Dendritic cell treated with granulocyte-macrophage colony-stimulating factor and Interleukin-4, amounts not matched to agents 40 ng/mL and 50 ng/mL, for 4 days (primary cell): ENCODE data around the gene CALHM5.

ENCODE experiments used
- H3K27ac Mint-ChIP-seq: one replicate; pipeline ENCODE4 v1.8.0; 2022; ENCODE audit warnings: mild to moderate bottlenecking, mixed read lengths
- H3K27me3 Mint-ChIP-seq: one replicate; pipeline ENCODE4 v1.8.0; 2022; ENCODE audit warnings: mild to moderate bottlenecking, mixed read lengths
- H3K36me3 Mint-ChIP-seq: one replicate; pipeline ENCODE4 v1.8.0; 2022; ENCODE audit warnings: low read depth, mixed read lengths
- H3K4me1 Mint-ChIP-seq: one replicate; pipeline ENCODE4 v1.8.0; 2022; ENCODE audit warnings: low read depth, mixed read lengths
- H3K4me3 Mint-ChIP-seq: one replicate; pipeline ENCODE4 v1.8.0; 2022; ENCODE audit warnings: mild to moderate bottlenecking, moderate library complexity, mixed read lengths
- H3K9me3 Mint-ChIP-seq: one replicate; pipeline ENCODE4 v1.8.0; 2022; ENCODE audit warnings: mixed read lengths
- intact Hi-C: fragments of 100-400 bp; cut with micrococcal nuclease; formaldehyde crosslinking; loops from one replicate; pipeline ENCODE4 v1.15.0; 2022

Gene CALHM5

GRCh38 chr6:116545651-116546050, 34.2 kb downstream of the CALHM5 start, which contains the start of gene TRAPPC3L:
TRAPPC3L (minus strand) TSS chr6:116545684; CDS start chr6:116545514, 170 bp downstream.
- no peak within 1 kb of the TSS for H3K4me3 Mint-ChIP-seq
- no peak within 1 kb of the TSS for H3K27ac Mint-ChIP-seq
- H3K4me1 Mint-ChIP-seq, result peaks cover 4% of the 10 kb centered on the region
- H3K36me3 Mint-ChIP-seq, result no peaks in the 10 kb centered on the region
- peaks cover 4% of the 10 kb centered on the region for H3K27me3 Mint-ChIP-seq
- H3K9me3 Mint-ChIP-seq, result no peaks in the 10 kb centered on the region
- intact Hi-C loops, result no loop called here

DNA sequence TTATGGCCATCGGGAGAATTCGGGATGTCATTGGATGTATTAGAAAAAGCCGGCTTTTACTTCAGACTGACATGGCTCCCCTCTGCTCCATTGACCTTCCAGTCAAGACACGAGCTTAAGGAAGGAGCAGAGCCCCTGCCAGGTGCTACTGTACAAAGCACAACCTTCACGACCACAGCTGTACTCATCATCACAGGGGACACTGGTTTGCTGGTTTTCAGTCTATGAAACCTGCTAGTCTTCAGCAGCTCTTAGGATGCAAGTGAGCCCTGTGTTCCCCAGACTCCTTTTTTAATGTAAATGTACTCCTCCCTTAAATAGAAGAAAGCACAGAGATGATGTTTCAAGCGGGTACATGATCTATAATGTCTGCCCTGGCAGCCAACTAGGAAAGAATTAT, 35.9 kb downstream of the CALHM5 start:
- intact Hi-C loops, result no loop called here
- Mint-ChIP-seq H3K4me1 (peaks cover 5% of the 10 kb centered on the region), H3K4me3 (no peak overlapping the region), H3K9me3 (no peaks in the 10 kb centered on the region), H3K27me3 (peaks cover 1% of the 10 kb centered on the region), H3K36me3 (no peaks in the 10 kb centered on the region), H3K27ac (no peak overlapping the region)

GRCh38 chr6:116550796-116551195, 39.4 kb downstream of the CALHM5 start:
- no peaks in the 10 kb centered on the region for H3K9me3 Mint-ChIP-seq
- no peak overlapping the region for H3K4me3 Mint-ChIP-seq
- H3K27ac Mint-ChIP-seq, result no peak overlapping the region
- intact Hi-C loops, result no loop called here
- peaks cover 3% of the 10 kb centered on the region for H3K27me3 Mint-ChIP-seq
- peaks cover 5% of the 10 kb centered on the region for H3K4me1 Mint-ChIP-seq
- H3K36me3 Mint-ChIP-seq, result no peaks in the 10 kb centered on the region

- intact Hi-C loops, result no loop called here
- Mint-ChIP-seq H3K4me1 (peaks cover 5% of the 10 kb centered on the region), H3K27me3 (peaks cover 3% of the 10 kb centered on the region), H3K36me3 (no peaks in the 10 kb centered on the region), H3K4me3 (no peak within 1 kb of the TSS), H3K9me3 (no peaks in the 10 kb centered on the region), H3K27ac (no peak within 1 kb of the TSS)
Observed at GRCh38 chr6:116553451-116553850, 42.0 kb downstream of the CALHM5 start, which contains the start of gene CALHM4. CALHM4 (plus strand) TSS chr6:116553751; CDS start chr6:116553794, 43 bp downstream.

- H3K4me3 Mint-ChIP-seq, result no peak overlapping the region
- no peaks in the 10 kb centered on the region for H3K4me1 Mint-ChIP-seq
- peaks cover 3% of the 10 kb centered on the region for H3K27me3 Mint-ChIP-seq
- intact Hi-C loops, result no loop called here
- H3K27ac Mint-ChIP-seq, result no peak overlapping the region
- no peaks in the 10 kb centered on the region for H3K36me3 Mint-ChIP-seq
- H3K9me3 Mint-ChIP-seq, result no peaks in the 10 kb centered on the region
Observed at GRCh38 chr6:116556065-116556464, 44.6 kb downstream of the CALHM5 start.

- H3K27me3 Mint-ChIP-seq, result peaks cover 3% of the 10 kb centered on the region
- H3K27ac Mint-ChIP-seq, result no peak overlapping the region
- H3K4me1 Mint-ChIP-seq, result no peaks in the 10 kb centered on the region
- no peak overlapping the region for H3K4me3 Mint-ChIP-seq
- H3K36me3 Mint-ChIP-seq, result no peaks in the 10 kb centered on the region
- no peaks in the 10 kb centered on the region for H3K9me3 Mint-ChIP-seq
- intact Hi-C loops, result no loop called here
Observed at GRCh38 chr6:116556814-116557415, 45.5 kb downstream of the CALHM5 start.

DNA sequence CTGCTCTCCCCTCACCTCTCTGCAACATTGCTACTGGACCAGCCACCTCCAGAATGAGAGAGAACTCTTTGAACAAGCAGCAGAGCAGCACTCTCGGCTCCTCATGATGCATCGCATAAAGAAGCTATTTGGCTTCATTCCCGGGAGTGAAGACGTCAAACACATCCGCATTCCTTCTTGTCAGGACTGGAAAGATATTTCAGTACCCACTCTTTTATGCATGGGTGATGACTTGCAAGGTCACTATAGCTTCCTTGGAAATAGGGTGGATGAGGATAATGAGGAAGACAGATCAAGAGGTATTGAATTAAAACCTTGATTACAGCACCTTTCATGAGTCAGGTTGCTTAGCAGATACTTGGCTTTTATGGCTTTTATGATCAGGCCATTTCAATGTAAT, 46.5 kb downstream of the CALHM5 start:
- Mint-ChIP-seq H3K4me1 (no peaks in the 10 kb centered on the region), H3K27ac (no peak overlapping the region), H3K27me3 (peaks cover 6% of the 10 kb centered on the region), H3K36me3 (no peaks in the 10 kb centered on the region), H3K4me3 (no peak overlapping the region), H3K9me3 (no peaks in the 10 kb centered on the region)
- intact Hi-C loops, result no loop called here

- H3K27me3 Mint-ChIP-seq, result peaks cover 7% of the 10 kb centered on the region
- H3K36me3 Mint-ChIP-seq, result no peaks in the 10 kb centered on the region
- H3K27ac Mint-ChIP-seq, result no peak overlapping the region
- H3K4me1 Mint-ChIP-seq, result peaks cover 4% of the 10 kb centered on the region
- intact Hi-C loops, result loop anchor here (2.0 kb wide), 1 partner anchor 341 kb away; no protein-coding TSS in a partner anchor
- no peaks in the 10 kb centered on the region for H3K9me3 Mint-ChIP-seq
- H3K4me3 Mint-ChIP-seq, result no peak overlapping the region
Observed at GRCh38 chr6:116560130-116560529, 48.7 kb downstream of the CALHM5 start.

- Mint-ChIP-seq H3K27ac (no peak overlapping the region), H3K4me3 (no peak overlapping the region)
Observed at GRCh38 chr6:116561377-116562018, 50.1 kb downstream of the CALHM5 start.

DNA sequence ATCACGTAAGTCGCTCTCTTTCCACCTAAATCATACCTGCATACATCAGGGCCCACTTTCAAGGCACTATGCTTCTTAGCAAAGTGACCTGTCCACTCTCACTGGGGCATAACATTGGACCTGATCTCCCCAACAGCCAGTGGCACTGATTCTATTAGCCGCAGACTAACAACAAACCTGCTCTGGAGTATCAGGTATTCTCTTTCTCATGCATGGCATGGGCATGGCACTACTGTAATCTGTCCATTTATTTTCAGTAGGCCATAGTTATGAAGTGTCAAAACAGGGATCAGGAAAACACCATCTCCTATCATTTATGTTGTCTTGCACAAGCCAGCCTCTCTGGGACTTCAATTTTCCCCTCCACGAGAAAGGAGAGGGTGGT, 50.6 kb downstream of the CALHM5 start:
- no peak overlapping the region for H3K4me3 Mint-ChIP-seq
- H3K27me3 Mint-ChIP-seq, result peaks cover 13% of the 10 kb centered on the region
- H3K4me1 Mint-ChIP-seq, result peaks cover 5% of the 10 kb centered on the region
- peaks cover 7% of the 10 kb centered on the region for H3K9me3 Mint-ChIP-seq
- H3K36me3 Mint-ChIP-seq, result no peaks in the 10 kb centered on the region
- intact Hi-C loops, result no loop called here
- no peak overlapping the region for H3K27ac Mint-ChIP-seq

More at GRCh38 chr6:116561377-116562018, 50.1 kb downstream of the CALHM5 start:
- intact Hi-C loops, result loop anchor here (1.0 to 2.0 kb wide), 2 partner anchors 293 to 343 kb away; no protein-coding TSS in a partner anchor
- H3K36me3 Mint-ChIP-seq, result no peaks in the 10 kb centered on the region
- H3K9me3 Mint-ChIP-seq, result peaks cover 2% of the 10 kb centered on the region
- peaks cover 13% of the 10 kb centered on the region for H3K27me3 Mint-ChIP-seq
- peaks cover 5% of the 10 kb centered on the region for H3K4me1 Mint-ChIP-seq

DNA sequence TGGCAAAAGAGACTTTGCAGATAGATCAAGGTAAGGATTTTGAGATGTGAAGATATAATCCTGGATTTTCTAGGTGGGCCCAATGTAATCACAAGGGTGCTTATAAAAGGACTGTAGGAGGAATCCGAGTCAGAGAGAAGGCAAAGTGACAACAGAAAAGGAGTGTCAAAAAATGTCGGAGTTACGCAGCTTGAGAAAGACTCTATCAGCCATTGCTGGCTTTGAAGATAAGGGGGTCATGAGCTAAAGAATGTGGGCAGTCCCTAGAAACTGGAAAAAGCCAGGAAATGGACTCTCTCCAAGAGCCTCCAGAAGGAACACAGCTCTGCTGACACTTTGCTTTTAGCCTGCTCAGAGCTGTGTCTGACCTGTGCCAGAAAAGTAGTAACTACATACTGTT, 51.2 kb downstream of the CALHM5 start:
- H3K27me3 Mint-ChIP-seq, result peaks cover 13% of the 10 kb centered on the region
- no peaks in the 10 kb centered on the region for H3K36me3 Mint-ChIP-seq
- intact Hi-C loops, result no loop called here
- no peak overlapping the region for H3K27ac Mint-ChIP-seq
- no peak overlapping the region for H3K4me3 Mint-ChIP-seq
- peaks cover 9% of the 10 kb centered on the region for H3K9me3 Mint-ChIP-seq
- peaks cover 7% of the 10 kb centered on the region for H3K4me1 Mint-ChIP-seq

GRCh38 chr6:116563830-116564229, 52.4 kb downstream of the CALHM5 start:
- peaks cover 13% of the 10 kb centered on the region for H3K27me3 Mint-ChIP-seq
- intact Hi-C loops, result no loop called here
- H3K4me3 Mint-ChIP-seq, result no peak overlapping the region
- peaks cover 9% of the 10 kb centered on the region for H3K9me3 Mint-ChIP-seq
- H3K4me1 Mint-ChIP-seq, result peaks cover 17% of the 10 kb centered on the region
- H3K27ac Mint-ChIP-seq, result no peak overlapping the region
- H3K36me3 Mint-ChIP-seq, result no peaks in the 10 kb centered on the region

GRCh38 chr6:116564311-116564710, 52.9 kb downstream of the CALHM5 start:
- H3K27ac Mint-ChIP-seq, result no peak overlapping the region
- peaks cover 21% of the 10 kb centered on the region for H3K4me1 Mint-ChIP-seq
- peaks cover 13% of the 10 kb centered on the region for H3K27me3 Mint-ChIP-seq
- peaks cover 9% of the 10 kb centered on the region for H3K9me3 Mint-ChIP-seq
- intact Hi-C loops, result no loop called here
- H3K4me3 Mint-ChIP-seq, result no peak overlapping the region
- H3K36me3 Mint-ChIP-seq, result no peaks in the 10 kb centered on the region

GRCh38 chr6:116564921-116565872, 53.8 kb downstream of the CALHM5 start:
- Mint-ChIP-seq H3K27me3 (peaks cover 13% of the 10 kb centered on the region), H3K4me1 (peaks cover 28% of the 10 kb centered on the region), H3K4me3 (peak overlapping the region; percentile 14), H3K27ac (peak overlapping the region; percentile 51), H3K36me3 (no peaks in the 10 kb centered on the region), H3K9me3 (peaks cover 9% of the 10 kb centered on the region)
- intact Hi-C loops, result no loop called here
